Measurements from ENCODE around the gene MEX3C. TPM values are rescaled to one million over a fixed set of nuclear protein-coding genes. Genes with fewer than 3 reads are reported as not detected.

MEX3C gene
- total and polyA plus RNA-seq, 2 donors from 2014 or later = 9.5 to 36.6 TPM

DNA sequence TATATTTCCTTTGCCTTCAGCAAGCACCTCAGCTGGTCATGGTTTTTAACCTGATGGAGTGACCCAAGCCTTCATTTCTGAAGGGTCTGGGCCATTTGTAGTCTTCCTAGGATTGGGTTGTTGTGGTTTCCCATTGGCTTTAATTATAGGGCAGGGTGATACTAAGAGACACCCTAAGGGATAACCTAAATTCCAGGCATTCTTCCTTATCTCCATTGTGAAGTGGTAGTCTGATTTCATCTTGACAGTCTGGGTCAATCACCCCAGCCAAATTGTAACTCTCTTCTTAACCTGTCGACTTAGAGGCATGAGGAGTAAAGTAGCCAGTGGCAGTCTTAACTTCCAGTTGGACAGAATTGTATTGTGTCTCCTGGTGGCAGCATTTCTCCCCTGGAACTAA is 30.2 kb upstream of the MEX3C start:
- FAIRE-seq (no peak), DNase-seq (no peak)
- TF ChIP-seq, protein P1, sequence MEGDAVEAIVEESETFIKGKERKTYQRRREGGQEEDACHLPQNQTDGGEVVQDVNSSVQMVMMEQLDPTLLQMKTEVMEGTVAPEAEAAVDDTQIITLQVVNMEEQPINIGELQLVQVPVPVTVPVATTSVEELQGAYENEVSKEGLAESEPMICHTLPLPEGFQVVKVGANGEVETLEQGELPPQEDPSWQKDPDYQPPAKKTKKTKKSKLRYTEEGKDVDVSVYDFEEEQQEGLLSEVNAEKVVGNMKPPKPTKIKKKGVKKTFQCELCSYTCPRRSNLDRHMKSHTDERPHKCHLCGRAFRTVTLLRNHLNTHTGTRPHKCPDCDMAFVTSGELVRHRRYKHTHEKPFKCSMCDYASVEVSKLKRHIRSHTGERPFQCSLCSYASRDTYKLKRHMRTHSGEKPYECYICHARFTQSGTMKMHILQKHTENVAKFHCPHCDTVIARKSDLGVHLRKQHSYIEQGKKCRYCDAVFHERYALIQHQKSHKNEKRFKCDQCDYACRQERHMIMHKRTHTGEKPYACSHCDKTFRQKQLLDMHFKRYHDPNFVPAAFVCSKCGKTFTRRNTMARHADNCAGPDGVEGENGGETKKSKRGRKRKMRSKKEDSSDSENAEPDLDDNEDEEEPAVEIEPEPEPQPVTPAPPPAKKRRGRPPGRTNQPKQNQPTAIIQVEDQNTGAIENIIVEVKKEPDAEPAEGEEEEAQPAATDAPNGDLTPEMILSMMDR (IDR thresholded peaks at IDR 0.05; ENCODE audit: borderline replicate concordance, extremely low read depth, insufficient read depth) = no peak
- Histone ChIP-seq H3K4me3 (ENCODE audit: low read length in 3 of 3) (no peak overlapping the region), H3K4me1 (ENCODE audit: control insufficient read depth in 2 of 3, insufficient read depth in 2 of 3, low read depth in 1 of 3, low read length in 3 of 3) (no peaks in the 10 kb centered on the region), H3K27me3 (ENCODE audit: control insufficient read depth, insufficient read depth, low read length) (no peaks in the 10 kb centered on the region), H3K9me3 (ENCODE audit: control insufficient read depth in 2 of 3, insufficient read depth in 1 of 3, low read length in 3 of 3) (peaks cover 0 to 4% (median 0%) of the 10 kb centered on the region in 3 donors), H3K9ac (ENCODE audit: low read length in 3 of 3) (no peak overlapping the region), H3K36me3 (ENCODE audit: control insufficient read depth in 2 of 3, insufficient read depth in 3 of 3, low read length in 3 of 3) (no peaks in the 10 kb centered on the region), H3K27ac (ENCODE audit: low read depth in 2 of 2, low read length in 2 of 2) (no peak overlapping the region)
- intact Hi-C loops (cut with DNase I) = no loop called here

DNA sequence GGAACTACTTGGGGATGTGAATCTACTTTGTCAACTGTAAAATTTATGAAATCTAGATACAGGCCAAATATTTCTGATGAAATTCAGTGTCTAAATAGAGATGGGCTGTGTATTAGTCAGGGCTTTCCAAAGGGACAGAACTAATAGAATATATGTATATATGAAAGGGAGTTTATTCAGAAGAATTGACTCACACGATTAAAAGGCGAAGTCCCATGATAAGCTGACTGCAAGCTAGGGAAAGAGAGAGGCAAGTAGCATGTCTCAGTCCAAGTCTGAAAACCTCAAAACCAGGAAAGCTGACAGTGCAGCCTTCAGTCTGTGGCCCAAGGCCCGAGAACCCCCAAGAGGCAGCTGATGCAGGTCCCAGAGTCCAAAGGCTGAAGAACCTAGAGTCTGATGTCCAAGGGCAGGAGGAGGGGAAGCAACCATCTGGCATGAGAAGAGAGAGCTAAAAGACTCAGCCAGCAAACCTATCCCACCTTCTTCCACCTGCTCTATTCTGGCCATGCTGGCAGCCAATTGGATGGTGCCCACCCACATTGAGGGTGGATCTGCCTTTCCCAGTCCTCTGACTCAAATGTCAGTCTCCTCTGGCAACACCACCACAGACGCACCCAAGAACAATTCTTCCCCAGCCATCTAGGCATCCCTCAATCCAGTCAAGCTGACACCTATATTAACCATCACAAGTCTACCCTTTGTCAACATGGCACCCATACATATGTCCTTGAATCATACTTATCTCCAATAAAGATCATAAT is 29.3 kb upstream of the MEX3C start:
- DNase-seq (no peak), FAIRE-seq (no peak)
- Histone ChIP-seq H3K27ac (ENCODE audit: low read depth in 2 of 2, low read length in 2 of 2) (no peak overlapping the region), H3K9ac (ENCODE audit: low read length in 3 of 3) (no peak overlapping the region), H3K36me3 (ENCODE audit: control insufficient read depth in 2 of 3, insufficient read depth in 3 of 3, low read length in 3 of 3) (no peaks in the 10 kb centered on the region), H3K4me3 (ENCODE audit: low read length in 3 of 3) (no peak overlapping the region), H3K27me3 (ENCODE audit: control insufficient read depth, insufficient read depth, low read length) (no peaks in the 10 kb centered on the region), H3K4me1 (ENCODE audit: control insufficient read depth in 2 of 3, insufficient read depth in 2 of 3, low read depth in 1 of 3, low read length in 3 of 3) (no peaks in the 10 kb centered on the region), H3K9me3 (ENCODE audit: control insufficient read depth in 2 of 3, insufficient read depth in 1 of 3, low read length in 3 of 3) (peaks cover 0 to 4% (median 0%) of the 10 kb centered on the region in 3 donors)
- intact Hi-C loops (cut with DNase I) = no loop called here
- TF ChIP-seq, protein P1 (IDR thresholded peaks at IDR 0.05; ENCODE audit: borderline replicate concordance, extremely low read depth, insufficient read depth) = no peak

DNA sequence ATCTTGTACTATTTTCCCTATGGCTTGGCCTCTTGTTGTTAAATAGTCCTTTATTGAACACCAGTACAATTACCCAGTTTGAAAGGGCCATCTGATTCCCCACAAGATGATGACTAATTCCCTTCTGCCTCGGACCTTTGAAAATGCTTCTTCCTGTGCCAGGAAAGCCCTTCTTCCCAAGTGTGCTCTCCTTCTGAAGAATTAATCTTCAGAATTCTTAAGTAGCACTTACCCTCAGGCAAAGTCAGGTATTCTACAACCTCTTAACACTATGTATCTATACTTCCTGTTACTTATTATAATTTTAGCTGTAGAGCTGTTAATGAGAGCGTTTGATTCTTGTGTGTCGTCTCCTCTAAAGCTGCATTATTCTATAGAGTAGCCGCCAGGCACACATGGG is 28.6 kb upstream of the MEX3C start:
- TF ChIP-seq, protein P1 (IDR thresholded peaks at IDR 0.05; ENCODE audit: borderline replicate concordance, extremely low read depth, insufficient read depth) = no peak
- peaks cover 0 to 4% (median 0%) of the 10 kb centered on the region in 3 donors for H3K9me3 ChIP-seq (ENCODE audit: control insufficient read depth in 2 of 3, insufficient read depth in 1 of 3, low read length in 3 of 3)
- no peaks in the 10 kb centered on the region for H3K27me3 ChIP-seq (ENCODE audit: control insufficient read depth, insufficient read depth, low read length)
- no peak for FAIRE-seq
- intact Hi-C loops (cut with DNase I) = no loop called here
- H3K27ac ChIP-seq (ENCODE audit: low read depth in 2 of 2, low read length in 2 of 2) = no peak overlapping the region
- no peaks in the 10 kb centered on the region for H3K4me1 ChIP-seq (ENCODE audit: control insufficient read depth in 2 of 3, insufficient read depth in 2 of 3, low read depth in 1 of 3, low read length in 3 of 3)
- no peak overlapping the region for H3K4me3 ChIP-seq (ENCODE audit: low read length in 3 of 3)
- no peak overlapping the region for H3K9ac ChIP-seq (ENCODE audit: low read length in 3 of 3)
- no peak for DNase-seq
- H3K36me3 ChIP-seq (ENCODE audit: control insufficient read depth in 2 of 3, insufficient read depth in 3 of 3, low read length in 3 of 3) = no peaks in the 10 kb centered on the region
